ENCODE measurements around the gene ZFYVE26. TPM values are rescaled to one million over a fixed set of nuclear protein-coding genes. Genes with fewer than 3 reads are reported as not detected.

ZFYVE26 gene
- total RNA-seq, 1 donor from 2014 or later, result 18.3 TPM

GRCh38 chr14:67785270-67786109 lies 30.9 kb downstream of the ZFYVE26 start:
- Mint-ChIP-seq H3K36me3 (peaks cover 20% of the 10 kb centered on the region), H3K27me3 (ENCODE audit: insufficient read depth, low read depth) (peaks cover 2% of the 10 kb centered on the region), H3K4me1 (no peaks in the 10 kb centered on the region), H3K9me3 (no peaks in the 10 kb centered on the region), H3K4me3 (no peak overlapping the region), H3K27ac (no peak overlapping the region)
- Histone ChIP-seq H3K4me1 (no peaks in the 10 kb centered on the region), H3F3A (ENCODE audit: low read depth) (no peaks in the 10 kb centered on the region), H3K27ac (no peak overlapping the region), H3K4me2 (no peak overlapping the region), H2AFZ (replicated peaks) (no peak overlapping the region), H3K9ac (no peak overlapping the region), H4K20me1 (ENCODE audit: low read depth) (no peaks in the 10 kb centered on the region), H3K36me3 (no peaks in the 10 kb centered on the region), H3K27me3 (no peaks in the 10 kb centered on the region), H3K4me3 (no peak overlapping the region), H3K79me2 (ENCODE audit: low read depth) (no peaks in the 10 kb centered on the region), H3K9me3 (ENCODE audit: low read depth) (no peaks in the 10 kb centered on the region)
- TF ChIP-seq EZH2 (IDR thresholded peaks at IDR 0.05) (no peak), EZH2phosphoT487 (IDR thresholded peaks at IDR 0.05) (no peak), CTCF (IDR thresholded peaks at IDR 0.05) (no peak)
- DNase-seq (ENCODE audit: low spot score), result no peak

GRCh38 chr14:67784244-67784823 lies 32.1 kb downstream of the ZFYVE26 start:
- Histone ChIP-seq H3K9ac (no peak overlapping the region), H3K27ac (no peak overlapping the region), H3K79me2 (ENCODE audit: low read depth) (no peaks in the 10 kb centered on the region), H3K27me3 (no peaks in the 10 kb centered on the region), H3K4me2 (no peak overlapping the region), H3F3A (ENCODE audit: low read depth) (no peaks in the 10 kb centered on the region), H4K20me1 (ENCODE audit: low read depth) (no peaks in the 10 kb centered on the region), H3K4me3 (no peak overlapping the region), H2AFZ (replicated peaks) (no peak overlapping the region), H3K36me3 (no peaks in the 10 kb centered on the region), H3K4me1 (no peaks in the 10 kb centered on the region), H3K9me3 (ENCODE audit: low read depth) (no peaks in the 10 kb centered on the region)
- peaks cover 2% of the 10 kb centered on the region for H3K27me3 Mint-ChIP-seq (ENCODE audit: insufficient read depth, low read depth)
- peaks cover 18% of the 10 kb centered on the region for H3K36me3 Mint-ChIP-seq
- H3K27ac Mint-ChIP-seq, result no peak overlapping the region
- no peaks in the 10 kb centered on the region for H3K4me1 Mint-ChIP-seq
- DNase-seq (ENCODE audit: low spot score), result no peak
- TF ChIP-seq CTCF (IDR thresholded peaks at IDR 0.05), result no peak
- TF ChIP-seq EZH2 (IDR thresholded peaks at IDR 0.05), result no peak
- TF ChIP-seq EZH2phosphoT487 (IDR thresholded peaks at IDR 0.05), result no peak
- no peaks in the 10 kb centered on the region for H3K9me3 Mint-ChIP-seq
- H3K4me3 Mint-ChIP-seq, result no peak overlapping the region

- Histone ChIP-seq H3K9me3 (ENCODE audit: low read depth) (no peaks in the 10 kb centered on the region), H3K27me3 (no peaks in the 10 kb centered on the region), H3K36me3 (no peaks in the 10 kb centered on the region), H3K79me2 (ENCODE audit: low read depth) (no peaks in the 10 kb centered on the region), H3K4me3 (no peak overlapping the region), H3K4me2 (no peak overlapping the region), H3K4me1 (no peaks in the 10 kb centered on the region), H3K9ac (no peak overlapping the region), H3K27ac (no peak overlapping the region), H3F3A (ENCODE audit: low read depth) (no peaks in the 10 kb centered on the region), H4K20me1 (ENCODE audit: low read depth) (no peaks in the 10 kb centered on the region), H2AFZ (replicated peaks) (no peak overlapping the region)
- H3K4me3 Mint-ChIP-seq, result no peak overlapping the region
- no peaks in the 10 kb centered on the region for H3K9me3 Mint-ChIP-seq
- H3K4me1 Mint-ChIP-seq, result no peaks in the 10 kb centered on the region
- TF ChIP-seq EZH2phosphoT487 (IDR thresholded peaks at IDR 0.05), result no peak
- no peak for TF ChIP-seq EZH2 (IDR thresholded peaks at IDR 0.05)
- no peak for TF ChIP-seq CTCF (IDR thresholded peaks at IDR 0.05)
- H3K36me3 Mint-ChIP-seq, result peaks cover 12% of the 10 kb centered on the region
- DNase-seq (ENCODE audit: low spot score), result no peak
- peaks cover 2% of the 10 kb centered on the region for H3K27me3 Mint-ChIP-seq (ENCODE audit: insufficient read depth, low read depth)
- no peak overlapping the region for H3K27ac Mint-ChIP-seq
Measured at GRCh38 chr14:67782090-67782489, 34.3 kb downstream of the ZFYVE26 start.
